HCT116 (cell line): ENCODE results near the gene MYBPC2.

Experiments used
- CEBPB ChIP-seq: IDR thresholded peaks from 2 replicates; pipeline ENCODE4 v1.6.1; 2012; ENCODE audit warnings: low read depth
- CTCF ChIP-seq, 3 experiments: fragments of 200-600 bp in 1 of 3; sonication (generic) in 1 of 3; IDR thresholded peaks in 2 of 3; conservative IDR thresholded peaks in 1 of 3; 2 replicates each; pipeline ENCODE4 v1.5.1; 2012 to 2017; ENCODE audit warnings: low read depth in 2 of 3, low read length in 2 of 3, antibody characterized with exemption in 1 of 3, borderline replicate concordance in 1 of 3, control low read depth in 1 of 3, mild to moderate bottlenecking in 1 of 3, mixed read lengths in 1 of 3, mixed run types in 1 of 3, moderate library complexity in 1 of 3; ENCODE audit not compliant: insufficient read depth in 1 of 3
- ELF1 ChIP-seq: IDR thresholded peaks from 2 replicates; pipeline ENCODE4 v1.6.1; 2012; ENCODE audit warnings: low read depth, borderline replicate concordance
- EZH2 ChIP-seq: fragments of 200-600 bp; sonication (generic); IDR thresholded peaks from 2 replicates; pipeline ENCODE4 v1.6.1; 2017; ENCODE audit warnings: antibody characterized with exemption, mixed run types
- EZH2phosphoT487 ChIP-seq: fragments of 200-600 bp; IDR thresholded peaks from 2 replicates; pipeline ENCODE4 v1.6.1; 2018; ENCODE audit warnings: antibody characterized with exemption, borderline replicate concordance
- JUND ChIP-seq: IDR thresholded peaks from 2 replicates; pipeline ENCODE4 v1.6.1; 2012
- MAX ChIP-seq: IDR thresholded peaks from 2 replicates; pipeline ENCODE4 v1.6.1; 2012
- POLR2A ChIP-seq: IDR thresholded peaks from 2 replicates; pipeline ENCODE4 v1.7.0; 2011; ENCODE audit warnings: borderline replicate concordance; ENCODE audit not compliant: insufficient read depth, insufficient read length; ENCODE audit errors: extremely low read depth
- POLR2AphosphoS5 ChIP-seq: IDR thresholded peaks from 2 replicates; pipeline ENCODE4 v1.6.1; 2011; ENCODE audit warnings: mild to moderate bottlenecking, low read depth, low read length, moderate library complexity
- REST ChIP-seq: IDR thresholded peaks from 2 replicates; pipeline ENCODE4 v1.6.1; 2012; ENCODE audit warnings: low read depth
- SIN3A ChIP-seq: IDR thresholded peaks from 2 replicates; pipeline ENCODE4 v1.6.1; 2012; ENCODE audit warnings: low read depth
- YY1 ChIP-seq: IDR thresholded peaks from 2 replicates; pipeline ENCODE4 v1.6.1; 2011; ENCODE audit warnings: low read length, low read depth, moderate library complexity, mild to moderate bottlenecking; ENCODE audit not compliant: insufficient replicate concordance; ENCODE audit errors: extremely low read depth
- ZBTB33 ChIP-seq: IDR thresholded peaks from 2 replicates; pipeline ENCODE4 v1.6.1; 2011; ENCODE audit warnings: mild to moderate bottlenecking, low read length, moderate library complexity; ENCODE audit not compliant: insufficient replicate concordance; ENCODE audit errors: extremely low read depth

GRCh38 chr19:50417111-50418081 lies 15.3 kb upstream of the MYBPC2 start:
- no peak for TF ChIP-seq CTCF (IDR thresholded peaks at IDR 0.05 in 2 of 3, conservative IDR thresholded peaks at IDR 0.05 in 1 of 3; ENCODE audit: borderline replicate concordance in 1 of 3, insufficient read depth in 1 of 3, low read depth in 2 of 3, low read length in 2 of 3)
- no peak for TF ChIP-seq POLR2A
- no peak for TF ChIP-seq ELF1
- TF ChIP-seq EZH2, result no peak
- TF ChIP-seq POLR2AphosphoS5, result no peak
- no peak for TF ChIP-seq YY1
- no peak for TF ChIP-seq CEBPB
- TF ChIP-seq ZBTB33, result no peak
- TF ChIP-seq SIN3A, result no peak
- no peak for TF ChIP-seq JUND
- no peak for TF ChIP-seq MAX
- TF ChIP-seq REST, result no peak
- no peak for TF ChIP-seq EZH2phosphoT487
